Renal cortical epithelial cell (primary cell): ENCODE measurements around the gene FBXO10. TPM values are rescaled to one million over a fixed set of nuclear protein-coding genes. Genes with fewer than 3 reads are reported as not detected.
"Not testable (repeated sequence)": the region's sequence is repeated elsewhere in the genome, so short reads cannot be mapped to it uniquely, and the experiment has no call there.

Experiments used
- DNase-seq: peaks from one replicate; pipeline ENCODE4 v3.0.0-alpha.2; 2011; ENCODE audit warnings: low read depth
- total RNA-seq: library from RNA; depleted of rRNA; stranded (reverse); fragments of >200 nt; gene quantifications from 2 replicates; pipeline ENCODE4 v1.2.3, GENCODE V29; 2014

The FBXO10 gene
- total RNA-seq, 1 donor from 2014 or later, result 12.1 TPM

- DNase-seq, result no peak
Measured at GRCh38 chr9:37550781-37551180, 25.4 kb downstream of the FBXO10 start.

- DNase-seq, result peak; percentile 12
Measured at GRCh38 chr9:37549527-37549926, 26.7 kb downstream of the FBXO10 start.

GRCh38 chr9:37547328-37547878, 28.8 kb downstream of the FBXO10 start:
- no peak for DNase-seq

- no peak for DNase-seq
Measured at GRCh38 chr9:37543468-37543867, 32.7 kb downstream of the FBXO10 start.

GRCh38 chr9:37542895-37543294, 33.3 kb downstream of the FBXO10 start:
- peak; percentile 25 for DNase-seq

GRCh38 chr9:37542488-37542887, 33.7 kb downstream of the FBXO10 start:
- DNase-seq, result no peak

- no peak for DNase-seq
Measured at GRCh38 chr9:37541465-37541864, 34.7 kb downstream of the FBXO10 start.

GRCh38 chr9:37540634-37541033, 35.5 kb downstream of the FBXO10 start:
- peak; percentile 22 for DNase-seq

- no peak for DNase-seq
Measured at GRCh38 chr9:37539634-37540033, 36.5 kb downstream of the FBXO10 start.

GRCh38 chr9:37538099-37538498, 38.1 kb downstream of the FBXO10 start:
- DNase-seq, result no peak

- DNase-seq, result no peak
Measured at GRCh38 chr9:37534901-37535300, 41.3 kb downstream of the FBXO10 start.

- DNase-seq, result no peak
Measured at GRCh38 chr9:37534412-37534811, 41.8 kb downstream of the FBXO10 start.

- DNase-seq, result no peak
Measured at GRCh38 chr9:37531699-37532098, 44.5 kb downstream of the FBXO10 start.

- peak; percentile 13 for DNase-seq
Measured at GRCh38 chr9:37528652-37529471, 47.3 kb downstream of the FBXO10 start.

- DNase-seq, result no peak
Measured at GRCh38 chr9:37523916-37524315, 52.3 kb downstream of the FBXO10 start.

GRCh38 chr9:37522971-37523370, 53.2 kb downstream of the FBXO10 start:
- DNase-seq, result no peak

- no peak for DNase-seq
Measured at GRCh38 chr9:37521111-37521510, 55.1 kb downstream of the FBXO10 start.

- DNase-seq, result no peak
Measured at GRCh38 chr9:37520641-37521040, 55.5 kb downstream of the FBXO10 start.

- DNase-seq, result no peak
Measured at GRCh38 chr9:37517923-37518322, 58.3 kb downstream of the FBXO10 start.

- DNase-seq, result no peak
Measured at GRCh38 chr9:37515620-37516258, 60.4 kb downstream of the FBXO10 start.

GRCh38 chr9:37514999-37515398, 61.2 kb downstream of the FBXO10 start:
- no peak for DNase-seq

GRCh38 chr9:37514415-37514814, 61.8 kb downstream of the FBXO10 start:
- not testable (repeated sequence) for DNase-seq

GRCh38 chr9:37512437-37512836, 63.7 kb downstream of the FBXO10 start:
- DNase-seq, result no peak
